Neural progenitor cell (in vitro differentiated cells): ENCODE results near the gene DBR1.

Source experiments
- EZH2 ChIP-seq: fragments of 200-600 bp; sonication (generic); IDR thresholded peaks from 2 replicates; pipeline ENCODE4 v1.6.1; 2017; ENCODE audit warnings: antibody characterized with exemption, mild to moderate bottlenecking, moderate library complexity
- EZH2phosphoT487 ChIP-seq: fragments of 200-600 bp; sonication (generic); IDR thresholded peaks from 2 replicates; pipeline ENCODE4 v1.6.1; 2017; ENCODE audit warnings: antibody characterized with exemption
- TF ChIP-seq, protein P1 (sequence below): fragments of 200-600 bp; sonication (generic); IDR thresholded peaks from 2 replicates; pipeline ENCODE4 v1.5.1; 2017; ENCODE audit warnings: antibody characterized with exemption, mild to moderate bottlenecking

DNA sequence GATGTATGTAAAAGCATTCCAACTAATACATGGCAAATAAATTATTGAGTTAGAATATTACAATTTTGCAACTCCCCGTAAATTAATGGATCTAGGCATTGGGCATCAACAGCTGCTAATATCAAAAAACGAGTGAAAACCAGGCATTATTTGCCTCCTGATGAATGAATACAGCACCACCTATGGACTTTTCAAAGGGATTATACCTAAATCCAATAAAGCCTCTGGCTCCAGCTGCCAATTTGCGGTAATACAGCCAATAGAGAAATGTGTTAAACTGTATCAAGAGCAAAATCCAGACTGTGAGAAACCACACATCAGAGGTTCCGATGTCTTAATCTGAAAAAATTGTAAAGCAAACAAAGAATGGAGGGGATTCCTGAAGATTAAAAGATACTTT, 26.2 kb downstream of the DBR1 start:
- TF ChIP-seq, protein P1, sequence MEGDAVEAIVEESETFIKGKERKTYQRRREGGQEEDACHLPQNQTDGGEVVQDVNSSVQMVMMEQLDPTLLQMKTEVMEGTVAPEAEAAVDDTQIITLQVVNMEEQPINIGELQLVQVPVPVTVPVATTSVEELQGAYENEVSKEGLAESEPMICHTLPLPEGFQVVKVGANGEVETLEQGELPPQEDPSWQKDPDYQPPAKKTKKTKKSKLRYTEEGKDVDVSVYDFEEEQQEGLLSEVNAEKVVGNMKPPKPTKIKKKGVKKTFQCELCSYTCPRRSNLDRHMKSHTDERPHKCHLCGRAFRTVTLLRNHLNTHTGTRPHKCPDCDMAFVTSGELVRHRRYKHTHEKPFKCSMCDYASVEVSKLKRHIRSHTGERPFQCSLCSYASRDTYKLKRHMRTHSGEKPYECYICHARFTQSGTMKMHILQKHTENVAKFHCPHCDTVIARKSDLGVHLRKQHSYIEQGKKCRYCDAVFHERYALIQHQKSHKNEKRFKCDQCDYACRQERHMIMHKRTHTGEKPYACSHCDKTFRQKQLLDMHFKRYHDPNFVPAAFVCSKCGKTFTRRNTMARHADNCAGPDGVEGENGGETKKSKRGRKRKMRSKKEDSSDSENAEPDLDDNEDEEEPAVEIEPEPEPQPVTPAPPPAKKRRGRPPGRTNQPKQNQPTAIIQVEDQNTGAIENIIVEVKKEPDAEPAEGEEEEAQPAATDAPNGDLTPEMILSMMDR, result no peak
- TF ChIP-seq EZH2, result no peak
- TF ChIP-seq EZH2phosphoT487, result no peak
